Fibroblast of skin of left quadriceps (primary cell): ENCODE results near the gene DNASE1L1.

Experiments used
- DNase-seq, 2 experiments: peaks; one replicate each; pipeline ENCODE4 v3.0.0-alpha.2; 2013; ENCODE audit warnings: low read depth in 2 of 2

DNASE1L1 gene

DNA sequence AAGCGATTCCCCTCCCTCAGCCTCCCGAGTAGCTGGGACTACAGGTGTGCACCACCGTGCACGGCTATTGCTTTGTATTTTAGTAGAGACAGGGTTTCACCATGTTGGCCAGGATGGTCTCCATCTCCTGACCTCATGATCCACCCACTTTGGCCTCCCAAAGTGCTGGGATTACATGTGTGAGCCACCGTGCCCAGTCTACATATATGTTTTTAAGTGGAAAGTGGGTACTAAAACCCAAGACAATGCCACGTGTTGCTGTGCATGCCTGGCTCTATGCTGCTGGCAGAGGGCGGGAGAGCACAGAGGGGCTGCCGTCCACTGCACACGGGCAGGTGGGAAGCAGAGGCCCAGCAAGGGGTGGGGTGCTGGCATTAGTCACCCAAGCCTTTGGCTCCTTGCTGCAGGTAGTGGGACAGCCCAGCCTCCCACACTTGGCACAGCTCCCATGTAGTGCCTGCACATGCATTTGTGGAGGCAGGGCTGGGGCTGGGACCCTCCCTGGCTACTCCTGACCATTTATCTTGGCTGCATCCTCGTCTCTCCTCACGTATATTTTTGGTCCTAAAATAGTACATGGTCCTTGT, 26.5 kb downstream of the DNASE1L1 start:
- no peak for DNase-seq

DNA sequence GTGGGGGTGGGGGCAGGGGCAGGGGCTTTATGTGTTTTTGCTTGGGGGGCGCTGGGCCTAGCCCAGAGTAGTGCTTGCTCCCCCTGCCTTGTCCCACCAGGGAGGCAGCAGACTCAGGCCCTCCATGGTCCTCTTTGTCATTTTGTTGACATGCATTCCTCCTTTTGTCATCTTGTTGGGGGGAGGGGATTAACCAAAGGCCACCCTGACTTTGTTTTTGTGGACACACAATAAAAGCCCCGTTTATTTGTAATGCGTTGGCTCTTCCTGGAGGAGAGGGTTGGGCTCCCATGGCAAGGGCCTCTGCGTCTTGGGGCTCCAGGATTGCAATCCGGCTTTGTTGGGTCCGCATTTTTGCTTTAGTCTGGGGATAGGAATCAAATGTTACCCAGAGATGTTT, 27.8 kb downstream of the DNASE1L1 start:
- DNase-seq, result no peak

DNA sequence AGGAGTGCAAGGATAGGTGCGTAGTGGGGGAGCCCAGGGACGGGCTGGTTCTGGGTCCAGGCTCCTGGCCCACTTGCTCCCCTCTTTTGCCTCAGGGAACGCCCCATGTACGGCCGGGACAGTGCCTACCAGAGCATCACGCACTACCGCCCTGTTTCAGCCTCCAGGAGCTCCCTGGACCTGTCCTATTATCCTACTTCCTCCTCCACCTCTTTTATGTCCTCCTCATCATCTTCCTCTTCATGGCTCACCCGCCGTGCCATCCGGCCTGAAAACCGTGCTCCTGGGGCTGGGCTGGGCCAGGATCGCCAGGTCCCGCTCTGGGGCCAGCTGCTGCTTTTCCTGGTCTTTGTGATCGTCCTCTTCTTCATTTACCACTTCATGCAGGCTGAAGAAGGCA, 28.3 kb downstream of the DNASE1L1 start:
- no peak for DNase-seq

DNA sequence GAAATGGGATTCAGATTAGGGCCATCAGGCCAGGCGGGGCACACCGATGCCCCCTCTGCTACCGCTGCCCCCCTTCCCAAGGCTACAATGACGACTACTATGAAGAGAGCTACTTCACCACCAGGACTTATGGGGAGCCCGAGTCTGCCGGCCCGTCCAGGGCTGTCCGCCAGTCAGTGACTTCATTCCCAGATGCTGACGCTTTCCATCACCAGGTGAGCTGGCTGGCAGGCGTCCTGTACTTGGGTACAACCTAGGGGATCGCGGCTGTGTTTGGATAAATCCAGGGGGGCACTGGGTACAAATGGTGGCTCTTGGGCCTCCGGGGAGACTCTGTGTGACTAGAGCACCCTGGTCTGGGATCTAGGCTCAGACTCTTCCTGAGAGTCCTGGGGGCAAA, 28.9 kb downstream of the DNASE1L1 start:
- no peak for DNase-seq

DNA sequence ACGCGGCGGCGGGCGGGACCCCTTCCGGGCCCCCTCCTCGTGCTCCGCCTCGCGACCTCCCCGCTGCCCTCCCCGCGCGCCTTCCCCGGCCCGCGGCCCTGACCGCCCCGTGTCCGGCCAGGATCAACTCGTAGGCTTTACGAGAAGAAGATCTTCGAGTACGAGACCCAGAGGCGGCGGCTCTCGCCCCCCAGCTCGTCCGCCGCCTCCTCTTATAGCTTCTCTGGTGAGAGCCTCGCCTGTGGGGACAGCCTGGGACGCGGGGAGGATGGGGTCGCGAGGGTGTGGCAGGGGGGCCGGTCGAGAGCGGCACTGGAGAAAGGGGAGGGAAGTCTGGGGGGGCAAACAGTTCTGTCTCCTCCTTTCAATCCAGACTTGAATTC, 29.5 kb downstream of the DNASE1L1 start:
- no peak for DNase-seq

DNA sequence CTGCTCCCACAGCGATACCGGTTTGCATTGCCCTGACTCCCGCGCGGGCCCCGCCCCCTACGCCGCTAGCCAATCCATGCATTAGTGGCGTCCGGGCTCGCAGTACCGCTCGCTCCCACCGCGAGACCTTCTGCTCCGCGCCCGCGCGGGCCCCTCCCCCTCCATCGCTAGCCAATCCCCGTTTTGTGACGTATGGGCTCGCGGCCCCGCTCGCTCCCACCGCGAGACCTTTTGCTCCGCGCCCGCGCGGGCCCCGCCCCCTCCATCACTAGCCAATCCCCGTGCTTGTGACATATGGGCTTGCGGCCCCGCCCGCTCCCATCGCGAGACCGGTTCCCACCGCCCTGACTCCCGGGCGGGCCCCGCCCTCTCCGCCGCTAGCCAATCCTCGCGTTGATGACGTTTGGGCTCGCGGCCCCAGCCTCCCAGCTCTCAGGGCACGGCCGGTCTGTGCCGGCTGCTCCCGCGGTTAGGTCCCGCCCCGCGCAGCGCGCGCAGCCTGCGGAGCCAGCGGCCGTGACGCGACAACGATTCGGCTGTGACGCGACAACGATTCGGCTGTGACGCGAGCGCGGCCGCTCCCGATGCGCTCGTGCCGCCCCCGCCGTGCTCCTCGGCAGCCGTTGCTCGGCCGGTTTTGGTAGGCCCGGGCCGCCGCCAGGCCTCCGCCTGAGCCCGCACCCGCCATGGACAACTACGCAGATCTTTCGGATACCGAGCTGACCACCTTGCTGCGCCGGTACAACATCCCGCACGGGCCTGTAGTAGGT, 30.1 kb downstream of the DNASE1L1 start, which contains the start of gene EMD:
EMD (plus strand) TSS at position 497 of the 770 bp plus-strand sequence; CDS start at position 687, 190 bp downstream.
- DNase-seq, result peak; percentile 94 to 95

DNA sequence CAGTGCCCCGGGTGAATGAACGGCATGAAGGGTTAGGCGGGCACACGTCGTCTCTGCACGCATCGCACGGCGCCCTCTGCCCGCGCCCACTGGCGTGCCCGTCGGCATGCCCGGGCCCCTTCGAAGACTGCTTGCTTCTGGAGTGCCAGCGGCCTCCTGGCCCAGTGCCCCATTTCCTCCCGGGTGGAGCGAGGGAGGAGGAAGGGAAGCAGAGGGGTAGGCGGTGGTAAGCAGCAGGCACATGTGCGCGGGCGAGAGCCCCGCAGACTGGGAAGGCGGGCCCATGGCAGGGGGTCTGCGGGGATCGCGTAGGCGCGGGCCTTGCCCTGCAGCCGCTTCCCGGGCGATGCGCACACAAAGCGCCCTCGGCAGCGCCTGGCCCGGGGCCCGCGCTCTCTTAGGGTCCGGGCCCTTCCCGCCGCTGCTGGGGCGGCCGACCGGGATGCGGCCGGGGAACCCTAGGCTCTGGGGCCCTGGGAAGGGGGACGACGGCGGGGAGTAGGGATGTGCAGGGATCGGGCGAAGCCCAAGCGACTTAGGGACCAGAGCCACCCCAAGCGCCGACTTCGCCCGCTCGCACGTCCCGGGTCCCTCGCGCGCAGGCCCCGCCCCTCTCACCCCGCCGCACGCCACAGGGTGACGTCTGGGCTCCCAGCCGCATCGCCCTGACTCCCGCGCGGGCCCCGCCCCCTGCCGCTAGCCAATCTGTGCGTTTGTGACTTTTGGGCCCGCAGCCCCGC, 30.8 kb downstream of the DNASE1L1 start:
- no peak for DNase-seq

DNA sequence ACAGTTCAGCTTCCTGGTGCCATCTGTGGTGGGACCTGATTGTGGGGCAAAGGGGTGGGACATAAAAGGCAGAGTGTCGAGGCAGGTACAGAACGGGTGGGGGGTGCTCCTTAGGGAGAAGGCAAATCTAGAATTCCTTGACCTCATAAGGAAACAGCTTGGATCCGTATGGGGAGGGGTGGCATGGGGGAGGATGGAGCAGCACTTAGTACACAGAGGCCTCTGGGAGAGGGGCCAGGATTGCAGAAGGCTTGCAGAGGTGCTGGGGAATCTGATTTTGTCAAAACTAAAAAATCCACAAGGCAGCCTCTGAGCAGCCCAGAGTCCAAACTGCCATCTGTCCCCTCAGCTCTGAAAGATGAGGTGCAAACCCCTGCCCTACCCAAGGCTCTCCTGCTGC, 32.3 kb downstream of the DNASE1L1 start:
- DNase-seq, result no peak

DNA sequence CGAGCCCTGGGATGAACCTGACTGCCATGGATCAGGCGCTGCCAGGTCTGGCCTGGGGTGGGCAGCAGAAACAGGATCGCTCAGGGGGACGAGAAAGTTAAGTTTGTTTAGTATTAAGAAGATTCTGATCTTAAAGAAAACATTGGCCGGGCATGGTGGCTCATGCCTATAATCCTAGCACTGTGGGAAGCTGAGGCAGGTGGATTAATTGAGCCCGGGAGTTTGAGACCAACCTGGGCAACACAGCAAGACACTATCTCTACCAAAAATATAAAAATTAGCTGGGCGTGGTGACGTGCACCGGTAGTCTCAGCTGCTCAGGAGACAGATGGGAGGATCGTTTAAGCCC, 33.9 kb downstream of the DNASE1L1 start:
- DNase-seq, result no peak

DNA sequence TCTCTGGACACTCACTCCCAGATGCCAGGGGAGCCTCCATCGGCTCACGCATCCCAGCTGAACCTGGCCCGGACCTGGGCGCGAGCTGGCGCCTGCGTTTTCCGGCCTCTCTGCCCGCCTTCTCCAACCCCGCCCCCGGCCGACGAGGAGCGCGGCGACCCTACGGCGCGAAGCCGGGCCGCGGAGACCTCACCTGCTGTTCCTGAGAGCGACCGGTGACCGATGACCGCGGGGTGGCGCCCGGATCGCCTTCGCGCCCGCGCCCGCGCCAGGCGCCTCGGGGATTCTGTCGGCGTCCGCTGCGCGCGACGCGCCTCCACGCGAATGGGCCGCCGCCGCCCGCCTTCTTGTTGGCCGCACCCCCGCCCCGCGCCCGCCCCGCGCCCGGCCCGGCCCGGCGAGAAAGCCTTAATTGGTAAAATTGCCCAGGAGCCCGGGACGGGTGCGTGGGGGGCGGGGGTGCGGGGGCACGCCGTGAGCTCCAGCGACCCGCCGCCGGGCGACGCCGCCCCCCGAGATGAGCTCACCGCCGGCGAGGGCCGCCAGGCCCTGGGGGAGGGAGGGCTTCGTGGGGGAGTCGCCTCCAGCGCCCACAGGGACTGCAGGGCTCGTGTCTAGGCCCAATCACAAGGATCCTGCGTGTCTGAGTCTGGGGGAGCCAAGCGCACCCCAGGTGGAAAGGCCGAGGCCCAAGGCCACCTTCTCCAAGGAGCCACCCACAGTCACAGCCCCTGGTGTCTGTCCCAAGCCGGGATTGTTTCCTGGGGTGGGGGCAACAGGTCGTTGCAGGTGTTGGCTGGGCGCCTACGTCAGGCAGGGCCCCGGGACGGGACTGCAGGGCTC, 34.5 kb downstream of the DNASE1L1 start, which contains the start of gene FLNA:
FLNA (minus strand) TSS at position 322 of the 843 bp plus-strand sequence. CDS start 3,389 bp downstream, outside the sequence.
- no peak for DNase-seq

DNA sequence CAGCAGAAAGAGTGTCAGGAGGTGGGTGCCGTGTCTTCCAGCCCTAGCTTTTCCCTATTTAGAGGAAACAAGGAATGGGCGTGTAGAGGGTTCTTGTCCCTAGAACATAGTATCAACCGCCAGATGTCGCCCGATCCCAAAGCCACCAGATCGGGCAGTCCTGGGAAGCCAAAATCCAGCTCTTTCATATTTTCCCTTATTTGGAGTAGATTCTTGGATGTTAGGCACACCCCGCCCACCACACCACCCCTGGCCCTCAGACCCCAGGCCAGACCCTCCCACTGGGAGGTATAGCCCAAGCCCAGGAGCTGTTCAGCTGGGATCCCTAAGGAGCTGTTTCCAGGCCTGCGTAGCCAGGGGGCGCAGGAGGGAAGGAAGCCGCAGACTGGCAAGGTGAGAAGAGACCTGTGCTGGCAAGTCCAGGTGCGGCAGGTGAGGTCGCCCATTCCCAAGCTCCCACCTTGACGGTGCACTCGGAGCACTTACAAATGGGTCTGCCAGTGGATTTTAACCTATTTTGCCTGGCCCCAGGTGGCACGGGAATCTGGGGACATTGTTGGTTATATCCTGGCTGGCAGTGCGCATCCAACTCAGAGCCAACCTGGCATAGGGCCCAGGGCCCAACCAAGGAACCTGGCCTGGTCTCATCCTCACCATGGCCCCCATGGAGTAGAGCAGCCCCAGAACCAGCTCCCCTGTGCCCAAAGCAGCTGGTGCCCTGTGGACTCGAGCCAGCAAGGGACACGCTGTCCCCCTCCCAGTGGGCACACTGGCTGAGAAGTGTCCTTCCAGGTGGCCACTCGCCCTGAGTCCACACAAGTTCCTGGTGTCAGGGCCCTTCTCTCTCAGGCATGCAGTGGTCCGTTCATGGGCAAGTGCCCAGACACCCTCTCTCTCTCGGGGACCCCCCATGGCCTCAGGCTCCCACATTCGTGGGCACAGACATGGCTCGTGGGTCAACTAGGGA, 35.4 kb downstream of the DNASE1L1 start:
- peak; percentile 79 for DNase-seq

DNA sequence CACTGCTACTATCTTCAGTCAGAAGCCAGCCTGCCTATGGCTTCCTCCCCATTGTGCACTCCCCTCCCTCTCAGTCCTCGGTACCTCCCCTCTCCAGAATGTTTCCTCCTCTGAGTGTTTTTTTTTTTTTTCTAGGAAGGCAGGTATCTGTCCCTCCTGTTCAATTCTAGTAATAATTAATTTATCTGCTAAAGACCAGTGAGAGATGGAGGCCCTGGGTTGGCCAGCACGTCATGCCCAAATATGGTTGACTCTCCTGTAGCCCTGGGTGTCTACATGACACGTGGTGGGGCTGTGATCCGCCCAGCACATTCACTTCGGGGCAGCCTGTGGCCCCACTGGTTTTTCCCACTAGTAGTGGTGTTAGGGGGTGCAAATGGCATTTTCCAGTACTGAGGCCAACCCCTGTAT, 36.4 kb downstream of the DNASE1L1 start:
- DNase-seq, result no peak

DNA sequence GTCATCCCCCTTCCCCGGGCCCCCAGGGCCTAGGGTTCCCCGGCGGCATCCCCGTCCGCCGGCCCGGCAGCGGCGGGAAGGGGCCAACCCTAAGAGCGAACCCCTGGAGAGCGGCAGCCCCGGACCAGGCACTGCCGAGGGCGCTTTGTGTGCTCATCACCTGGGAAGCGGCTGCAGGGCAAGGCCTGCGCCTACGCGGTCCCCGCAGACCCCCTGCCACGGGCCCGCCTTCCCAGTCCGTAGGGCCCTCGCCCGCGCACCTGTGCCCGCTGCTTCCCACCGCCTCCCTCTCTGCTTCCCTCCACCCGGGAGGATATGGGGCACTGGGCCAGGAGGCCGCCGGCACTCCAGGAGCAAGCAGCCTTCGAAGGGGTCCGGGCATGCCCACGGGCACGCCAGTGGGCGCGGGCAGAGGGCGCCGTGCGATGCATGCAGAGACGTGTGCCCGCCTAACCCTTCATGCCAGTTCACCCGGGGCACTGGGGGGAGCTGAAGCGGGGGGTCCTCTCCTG, 37.2 kb downstream of the DNASE1L1 start:
- DNase-seq, result no peak

DNA sequence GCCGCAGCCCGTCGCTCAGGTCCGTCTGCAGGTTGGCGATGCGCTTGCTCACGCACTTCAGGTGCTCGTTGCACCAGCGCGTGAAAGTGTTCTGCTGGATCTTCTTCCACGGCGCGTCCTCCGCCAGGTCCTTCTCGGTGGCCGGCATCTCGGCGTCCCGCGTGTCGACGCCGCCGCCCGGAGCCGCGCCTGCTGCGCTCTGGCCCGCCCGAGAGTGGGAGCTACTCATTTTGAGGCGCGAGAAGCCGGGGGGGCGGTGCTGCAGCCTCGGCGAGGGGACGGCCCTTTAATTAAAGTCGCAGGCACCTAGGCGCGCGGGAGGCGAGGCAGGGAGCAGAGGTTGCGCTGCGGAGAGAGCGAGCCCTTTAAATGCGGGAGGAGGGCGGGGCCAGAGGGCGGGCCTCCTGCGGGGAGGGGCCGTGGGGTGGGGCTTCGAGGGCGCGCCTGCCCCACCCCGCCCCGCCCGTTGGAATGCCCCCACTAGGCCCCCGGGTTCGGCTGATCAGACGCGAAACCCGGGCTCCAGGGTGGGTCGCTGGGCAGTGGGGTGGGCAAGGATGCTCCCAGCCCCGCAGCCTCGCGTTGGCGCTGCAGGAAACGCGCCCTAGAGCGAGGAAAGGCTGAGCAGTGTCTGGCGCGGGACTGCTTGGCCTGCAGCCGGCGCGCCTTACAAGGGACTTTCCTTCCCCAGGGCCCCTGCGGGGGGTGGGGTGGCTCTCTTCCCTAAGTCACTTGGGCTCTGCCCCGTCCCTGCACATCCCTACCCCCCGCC, 37.9 kb downstream of the DNASE1L1 start:
- DNase-seq, result peak; percentile 89 to 91

DNA sequence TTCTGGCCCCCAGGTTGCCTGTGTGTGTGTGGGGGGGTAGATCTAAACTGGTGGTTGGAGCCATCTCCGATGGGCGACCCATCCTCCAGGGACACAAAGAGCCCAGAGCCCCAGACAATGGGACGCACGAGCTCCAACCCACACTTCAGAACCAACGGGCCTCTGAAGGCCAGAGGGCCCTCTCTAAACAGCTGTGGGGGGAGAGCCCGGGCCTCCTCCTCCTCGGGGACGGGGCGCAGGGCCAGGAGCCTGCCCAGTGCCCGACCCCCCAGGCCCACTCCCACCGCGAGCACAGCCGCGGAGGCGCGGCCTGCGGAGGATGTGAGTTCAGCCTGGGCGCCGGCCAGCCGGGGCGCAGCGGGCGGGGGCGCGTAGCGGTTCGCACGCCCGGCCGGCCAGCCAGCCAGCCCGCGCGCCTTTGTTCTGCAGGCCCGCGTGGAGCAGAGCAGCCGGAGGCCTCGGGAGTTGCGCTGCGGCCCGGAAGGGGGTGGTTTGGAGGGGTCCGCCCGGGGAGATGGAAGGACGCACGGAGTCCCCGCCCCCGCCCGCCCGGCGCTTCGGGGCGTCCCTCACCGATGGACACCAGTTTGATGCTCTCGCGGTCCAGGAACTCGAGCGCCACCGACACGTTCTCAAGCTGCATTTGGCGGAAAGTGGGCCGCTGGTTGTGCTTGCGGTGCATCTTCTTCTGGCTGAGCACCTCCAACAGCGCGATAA, 38.6 kb downstream of the DNASE1L1 start:
- no peak for DNase-seq

DNA sequence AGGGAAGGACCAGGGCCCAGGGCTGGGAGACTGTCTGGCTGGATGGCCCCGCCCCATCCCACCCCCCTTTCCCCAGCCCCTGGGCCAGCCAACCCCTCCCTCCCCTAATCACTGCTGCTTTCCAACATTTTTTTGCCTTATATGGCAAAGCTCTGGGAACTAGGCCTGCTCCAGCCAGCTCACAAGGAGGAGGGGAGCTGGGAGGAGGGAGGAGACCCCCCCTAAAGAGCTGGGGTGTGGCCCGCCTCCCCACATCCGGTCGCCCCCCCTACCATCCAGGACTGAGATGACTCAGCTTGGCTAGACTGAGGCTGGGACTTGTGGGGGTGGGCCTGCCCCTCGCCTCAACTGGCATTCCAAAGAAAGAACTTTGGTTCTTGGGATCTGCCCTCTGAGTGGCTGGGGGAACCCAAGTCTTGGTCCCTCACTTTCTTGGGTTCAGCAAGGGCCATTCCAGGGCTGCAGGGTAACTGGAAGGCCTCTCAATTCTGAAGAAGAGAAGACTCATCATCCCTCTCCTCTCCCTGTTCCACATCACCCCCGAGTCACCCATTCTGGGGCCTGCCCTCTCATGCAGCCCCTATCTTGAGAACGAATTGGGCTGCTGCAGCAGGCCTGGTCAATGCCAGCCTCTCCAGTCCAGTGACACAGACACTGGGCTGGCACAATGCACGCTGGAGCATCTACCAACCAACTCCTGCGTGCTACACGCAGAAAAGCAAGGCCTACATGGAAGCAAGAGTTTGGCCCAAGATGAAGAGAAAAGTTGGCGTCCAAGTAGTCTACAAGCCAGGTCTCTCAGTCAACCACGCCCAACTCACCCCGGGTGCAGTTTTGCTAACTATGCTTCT, 39.4 kb downstream of the DNASE1L1 start:
- peak; percentile 92 for DNase-seq

DNA sequence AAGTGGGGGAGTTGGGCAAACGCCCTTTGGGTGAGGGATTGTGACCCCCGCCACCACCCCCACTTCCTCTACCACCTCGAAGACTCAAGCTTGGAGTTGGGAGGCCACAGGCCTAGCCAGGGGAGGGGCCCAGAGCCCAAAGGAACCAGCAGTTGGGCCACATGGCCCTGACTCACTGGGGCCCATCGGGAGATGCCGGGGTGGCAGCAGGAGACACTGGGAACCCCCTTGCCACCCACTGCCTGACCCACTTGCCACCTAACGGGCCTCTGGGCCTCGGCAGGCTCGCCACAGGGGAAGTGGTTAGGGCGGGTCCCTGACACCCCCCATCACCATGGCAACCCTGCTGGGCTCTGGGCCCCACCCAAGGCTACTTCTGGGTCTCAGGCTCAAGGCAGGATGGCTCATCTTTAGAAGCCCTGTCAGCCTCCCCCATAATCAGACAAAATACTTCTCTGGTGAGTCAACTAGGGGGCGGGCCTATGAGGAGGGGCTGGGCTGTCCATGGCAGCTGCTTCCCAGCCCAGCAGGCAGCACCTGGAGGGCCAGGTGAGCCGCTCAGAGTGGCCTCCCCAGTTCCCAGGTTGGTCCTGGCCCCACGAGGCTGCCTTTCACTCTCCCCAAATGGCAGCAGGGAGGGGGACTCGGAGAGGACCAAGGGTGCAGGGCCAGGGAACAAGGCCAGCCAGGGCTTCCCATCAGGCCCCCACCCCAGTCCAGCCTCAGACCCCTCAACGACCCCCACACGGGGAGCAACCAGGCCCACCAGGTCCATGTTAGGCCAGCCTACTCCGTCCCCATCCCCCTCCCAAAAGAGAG, 40.2 kb downstream of the DNASE1L1 start:
- DNase-seq, result peak; percentile 77 to 79
